ENCODE results near the gene CNN3.

CNN3 gene

DNA sequence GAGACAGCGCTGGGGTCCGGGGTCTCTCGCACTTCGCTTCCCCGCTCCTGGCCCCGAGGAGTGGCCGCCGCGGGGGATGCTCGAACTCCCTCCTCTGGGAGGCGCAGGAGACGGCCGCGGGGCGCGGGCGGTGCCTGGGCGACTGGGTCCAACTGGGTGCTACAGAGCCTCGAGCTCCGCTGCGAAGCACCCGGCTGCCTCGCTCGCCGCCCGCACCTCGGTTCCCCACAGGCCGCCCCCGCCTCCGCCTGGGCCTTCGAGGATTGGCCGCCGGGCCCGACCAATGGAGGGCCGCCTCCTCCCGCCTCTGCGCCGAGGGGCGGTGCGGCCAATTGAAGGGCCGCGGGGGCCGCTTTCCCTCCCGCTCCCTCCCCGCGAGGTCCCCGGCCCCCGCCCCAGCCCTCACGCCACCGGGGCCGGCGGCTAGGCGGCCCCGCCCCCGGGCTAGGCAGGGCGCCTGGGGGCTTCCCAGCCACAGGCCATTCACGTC lies at the start of gene CNN3:
Gene CNN3, minus strand, starts transcription at position 196 of the 490 bp plus-strand sequence. CDS start 216 bp downstream, outside the sequence.
- in situ Hi-C loops (cut with MboI; ENCODE audit: low sequenced_read_pairs): no loop called here

DNA sequence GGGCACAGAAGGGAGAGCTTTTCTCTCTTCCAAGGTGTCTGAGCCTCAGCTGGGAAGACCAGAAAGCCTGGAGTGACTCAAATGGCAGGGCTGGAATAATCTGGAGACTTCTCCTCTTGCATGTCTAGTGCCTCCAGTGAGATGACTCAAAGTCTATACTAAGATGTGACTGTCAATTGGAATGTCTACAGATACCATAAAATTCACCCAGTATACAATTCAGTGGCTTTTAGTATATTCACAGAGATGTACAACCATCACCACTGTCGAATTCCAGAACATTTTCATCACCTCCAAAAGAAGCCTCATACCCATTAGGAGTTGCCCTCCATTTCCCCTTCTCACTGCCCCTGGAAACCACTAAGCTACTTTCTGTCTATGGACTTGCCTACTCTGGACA lies 47.9 kb upstream of the CNN3 start:
- in situ Hi-C loops (cut with MboI; ENCODE audit: low sequenced_read_pairs): no loop called here

DNA sequence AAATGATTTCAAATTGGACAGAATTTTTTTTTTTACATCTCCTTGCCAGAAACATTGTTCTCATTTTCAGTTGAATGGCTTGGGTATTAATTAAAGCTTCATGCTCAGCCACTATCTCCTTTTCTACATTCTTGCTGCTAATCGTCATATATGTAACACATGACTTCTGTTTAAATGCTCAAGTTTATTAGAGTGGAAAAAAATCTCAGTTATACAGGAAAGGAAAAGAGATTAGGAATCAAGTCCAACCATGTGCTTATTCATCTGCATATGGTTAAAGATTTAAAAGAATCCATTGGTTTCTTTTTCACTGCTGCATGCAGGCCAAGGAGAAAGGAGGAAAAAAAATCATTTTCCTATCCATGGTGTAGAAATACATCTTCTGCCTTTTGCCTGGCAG lies 47.3 kb upstream of the CNN3 start:
- in situ Hi-C loops (cut with MboI; ENCODE audit: low sequenced_read_pairs): no loop called here

DNA sequence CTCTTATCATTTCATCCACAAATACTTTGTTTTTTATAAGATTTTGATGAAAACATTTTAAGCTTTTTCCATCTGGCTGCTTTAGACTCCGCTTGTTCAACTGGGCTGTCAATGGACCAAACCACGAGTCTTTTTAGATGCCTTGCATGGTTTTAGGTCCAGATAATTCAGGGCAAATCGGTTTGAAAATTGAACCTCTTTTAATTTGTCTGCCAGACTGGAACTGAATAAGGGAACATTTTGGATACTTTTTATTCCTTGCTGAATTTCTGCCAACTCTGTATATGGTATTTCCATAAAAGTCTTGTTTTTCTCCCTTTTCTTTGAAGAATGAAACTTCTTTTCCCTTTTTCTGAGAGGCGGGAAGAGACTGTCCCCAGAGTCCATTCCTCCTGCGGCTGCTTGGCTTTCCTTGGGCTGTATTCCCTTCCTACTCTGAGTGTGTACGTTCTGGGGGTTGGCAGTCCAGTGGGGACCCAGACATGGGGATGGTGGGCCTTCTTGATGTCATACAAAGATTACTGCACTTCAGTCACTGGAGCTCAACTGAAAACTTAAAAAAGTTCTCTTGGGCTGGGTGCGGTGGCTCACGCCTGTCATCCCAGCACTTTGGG lies 46.5 kb upstream of the CNN3 start:
- in situ Hi-C loops (cut with MboI; ENCODE audit: low sequenced_read_pairs): no loop called here

DNA sequence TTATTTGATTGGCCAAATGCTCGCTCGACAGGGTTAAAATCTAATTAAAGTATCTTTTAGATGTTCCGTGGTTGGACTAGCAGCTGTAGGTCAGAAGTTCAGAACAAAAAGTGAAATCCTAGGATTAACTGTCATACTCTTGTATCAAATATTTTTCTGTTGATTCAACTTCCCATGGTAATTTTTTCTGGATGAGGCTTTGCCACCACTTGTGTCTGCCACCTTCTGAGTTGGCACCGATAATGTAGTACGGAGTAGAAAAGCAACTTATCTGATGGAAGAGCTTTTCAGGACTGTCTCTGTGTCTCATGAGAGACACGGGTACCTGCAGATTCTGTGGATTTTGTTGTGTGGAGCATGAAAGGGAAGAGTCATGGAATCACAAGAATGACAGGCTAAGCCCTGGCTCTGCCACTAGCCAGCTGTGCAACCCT lies 44.6 kb upstream of the CNN3 start:
- in situ Hi-C loops (cut with MboI; ENCODE audit: low sequenced_read_pairs): no loop called here

DNA sequence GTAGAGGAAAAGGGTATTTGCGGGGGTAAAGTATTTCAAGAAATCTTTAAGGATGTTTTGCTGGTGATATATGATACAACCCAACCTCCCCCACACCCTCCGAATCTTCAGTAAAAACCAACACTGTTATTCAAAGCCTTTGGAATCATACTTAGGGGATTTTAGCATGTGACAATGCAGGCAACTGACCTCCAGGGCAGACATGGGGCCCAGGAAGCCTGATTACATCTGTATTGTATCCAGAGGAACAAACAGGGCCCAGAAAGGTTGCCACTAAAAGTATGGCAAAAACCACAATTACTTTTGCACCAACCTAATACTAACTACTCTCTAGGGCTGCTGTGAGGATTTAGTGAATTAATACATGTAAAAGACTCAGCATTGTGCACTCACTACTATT lies 43.9 kb upstream of the CNN3 start:
- in situ Hi-C loops (cut with MboI; ENCODE audit: low sequenced_read_pairs): no loop called here

DNA sequence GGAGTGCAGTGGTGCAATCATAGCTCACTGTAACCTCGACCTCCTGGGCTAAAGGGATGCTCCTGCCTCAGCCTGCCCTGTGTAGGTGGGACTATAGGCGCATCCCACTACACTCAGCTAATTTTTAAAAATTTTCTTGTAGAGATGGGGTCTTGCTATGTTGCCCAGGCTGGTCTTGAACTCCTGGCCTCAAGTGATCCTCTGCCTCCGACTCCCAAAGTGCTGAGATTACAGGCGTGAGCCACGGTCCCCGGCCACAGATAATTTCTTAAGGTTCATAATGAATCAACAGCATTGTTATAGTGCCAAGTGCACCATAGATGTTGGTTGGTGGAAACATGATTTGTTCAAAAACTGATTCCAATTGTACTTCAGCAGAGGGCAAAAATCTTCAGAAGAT lies 42.2 kb upstream of the CNN3 start:
- in situ Hi-C loops (cut with MboI; ENCODE audit: low sequenced_read_pairs): no loop called here

DNA sequence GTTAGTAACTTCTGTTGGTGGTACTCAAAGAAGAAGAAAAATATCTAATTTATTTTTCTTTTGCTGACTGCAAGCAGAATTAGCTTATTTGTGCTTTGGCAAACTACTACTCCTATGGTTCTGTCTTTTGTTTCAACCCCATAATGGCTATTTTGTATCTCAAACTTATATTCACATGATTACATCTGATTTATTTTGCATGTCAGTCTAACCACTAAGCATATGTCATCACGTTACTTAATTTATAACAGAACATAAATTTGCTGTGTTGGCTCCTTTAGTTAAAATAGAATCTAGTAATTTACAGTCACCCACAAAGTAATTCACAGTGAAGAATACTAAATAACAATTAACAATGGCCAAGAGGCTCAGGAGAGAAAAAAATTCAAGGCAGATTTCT lies 39.1 kb upstream of the CNN3 start:
- in situ Hi-C loops (cut with MboI; ENCODE audit: low sequenced_read_pairs): no loop called here

DNA sequence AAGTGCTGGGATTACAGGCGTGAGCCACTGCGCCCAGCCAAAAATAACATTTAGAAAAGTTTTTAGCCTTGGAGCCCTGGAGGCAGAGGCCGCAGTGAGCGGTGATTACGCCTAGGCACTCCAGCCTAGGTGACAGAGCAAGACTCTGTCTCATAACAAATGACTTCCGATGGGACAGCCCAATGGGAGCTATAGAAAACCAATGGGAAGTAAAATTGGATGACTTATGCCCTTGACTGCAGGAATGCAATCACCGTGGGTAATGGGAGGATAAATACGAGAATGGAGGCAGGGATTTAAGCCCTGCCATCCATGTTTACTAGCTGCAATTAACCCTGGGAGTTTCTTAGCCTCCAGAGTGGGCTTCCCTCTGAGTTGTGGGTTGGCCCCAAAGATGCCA lies 37.0 kb upstream of the CNN3 start:
- in situ Hi-C loops (cut with MboI; ENCODE audit: low sequenced_read_pairs): no loop called here

DNA sequence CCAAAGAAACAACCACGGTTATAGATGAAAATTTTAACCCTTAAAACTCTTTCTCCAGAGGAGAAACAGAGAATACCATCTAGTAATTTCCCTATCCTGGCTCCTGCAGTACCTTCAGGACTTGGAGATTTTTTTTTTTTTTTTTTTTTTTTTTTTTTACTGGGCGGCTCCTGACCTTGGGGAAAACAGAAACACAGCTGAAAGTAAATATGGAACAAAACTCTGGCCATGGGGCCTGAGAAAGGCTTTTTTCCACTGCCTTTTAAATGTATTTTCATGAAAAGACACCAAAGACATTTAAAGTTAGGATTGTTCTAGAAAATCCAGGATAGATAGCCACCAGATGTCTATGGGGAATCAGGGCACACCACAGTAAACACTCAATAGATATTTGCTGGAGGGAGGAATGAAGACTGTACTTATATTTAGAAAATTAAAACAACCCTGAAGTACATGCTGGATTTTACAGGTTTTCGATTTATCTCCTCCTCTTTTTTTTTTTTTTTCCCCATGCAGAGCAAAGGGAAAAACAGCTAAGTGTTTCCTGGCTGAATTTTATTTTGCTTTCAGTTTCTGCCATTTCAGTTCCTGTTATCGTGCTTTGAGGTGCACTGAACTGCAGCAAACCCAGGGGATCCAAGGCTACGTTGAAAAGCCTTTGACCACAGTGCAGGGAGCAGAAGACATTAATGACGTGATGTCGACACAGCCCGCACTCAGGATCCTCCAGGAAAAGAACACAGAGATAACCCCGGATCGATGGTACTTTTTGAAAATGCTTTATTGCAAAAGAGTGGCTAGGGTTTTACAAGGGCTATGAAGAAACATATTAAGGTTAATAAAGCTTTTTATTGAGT lies 35.7 kb upstream of the CNN3 start:
- in situ Hi-C loops (cut with MboI; ENCODE audit: low sequenced_read_pairs): no loop called here

DNA sequence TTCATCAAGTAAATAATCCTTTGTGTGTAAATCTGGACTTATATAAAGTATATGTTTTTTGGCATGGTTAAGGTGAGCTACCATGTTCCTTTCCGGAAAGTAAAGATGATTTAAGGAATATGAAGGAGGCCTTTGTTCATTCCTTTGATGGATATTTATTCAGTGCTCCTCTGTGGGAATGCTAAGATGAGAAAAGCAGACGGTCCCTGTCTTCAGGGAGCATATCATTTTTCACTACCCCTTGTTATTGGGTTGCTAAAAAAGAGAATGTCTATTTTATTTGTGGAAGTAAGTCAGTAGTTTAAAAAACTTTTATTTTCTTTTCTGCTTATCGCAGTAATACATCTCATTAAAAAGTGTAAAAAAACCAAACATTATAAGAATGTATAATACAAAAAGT lies 35.1 kb upstream of the CNN3 start:
- in situ Hi-C loops (cut with MboI; ENCODE audit: low sequenced_read_pairs): no loop called here

DNA sequence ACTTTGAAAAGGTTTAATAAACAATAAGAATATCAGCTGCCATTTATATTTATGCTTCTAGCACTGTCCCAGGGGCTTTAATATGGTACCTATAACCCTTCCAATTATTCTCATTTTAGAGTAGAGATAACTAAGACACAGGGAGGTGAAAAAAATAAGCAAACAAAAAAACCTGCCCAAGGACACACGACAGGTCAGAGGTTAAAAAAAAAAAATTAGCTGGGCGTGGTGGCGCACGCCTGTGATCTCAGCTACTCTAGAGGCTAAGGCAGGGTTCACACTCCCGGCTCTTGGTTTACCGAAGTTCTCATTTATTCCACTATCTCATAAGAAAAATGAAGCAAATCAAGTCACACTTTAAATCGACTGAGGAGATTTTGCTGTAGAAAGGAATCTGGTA lies 34.7 kb upstream of the CNN3 start:
- in situ Hi-C loops (cut with MboI; ENCODE audit: low sequenced_read_pairs): no loop called here

DNA sequence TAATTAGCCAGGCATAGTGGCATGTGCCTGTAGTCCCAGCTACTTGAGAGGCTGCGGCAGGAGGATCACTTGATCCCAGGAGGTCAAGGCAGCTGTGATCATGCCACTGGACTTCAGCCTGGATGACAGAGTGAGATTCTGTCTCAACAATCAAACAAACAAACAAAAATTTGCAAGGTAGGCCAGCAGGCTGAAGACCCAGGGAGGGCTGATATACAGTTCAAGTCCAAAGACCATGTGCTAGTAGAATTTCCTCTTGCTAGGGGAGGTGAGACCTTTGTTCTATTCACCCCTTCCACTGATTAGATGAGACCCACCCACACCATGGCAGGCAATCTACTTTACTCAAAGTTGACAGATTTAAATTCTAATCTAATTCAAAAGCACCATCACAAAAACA lies 31.2 kb upstream of the CNN3 start:
- in situ Hi-C loops (cut with MboI; ENCODE audit: low sequenced_read_pairs): no loop called here

DNA sequence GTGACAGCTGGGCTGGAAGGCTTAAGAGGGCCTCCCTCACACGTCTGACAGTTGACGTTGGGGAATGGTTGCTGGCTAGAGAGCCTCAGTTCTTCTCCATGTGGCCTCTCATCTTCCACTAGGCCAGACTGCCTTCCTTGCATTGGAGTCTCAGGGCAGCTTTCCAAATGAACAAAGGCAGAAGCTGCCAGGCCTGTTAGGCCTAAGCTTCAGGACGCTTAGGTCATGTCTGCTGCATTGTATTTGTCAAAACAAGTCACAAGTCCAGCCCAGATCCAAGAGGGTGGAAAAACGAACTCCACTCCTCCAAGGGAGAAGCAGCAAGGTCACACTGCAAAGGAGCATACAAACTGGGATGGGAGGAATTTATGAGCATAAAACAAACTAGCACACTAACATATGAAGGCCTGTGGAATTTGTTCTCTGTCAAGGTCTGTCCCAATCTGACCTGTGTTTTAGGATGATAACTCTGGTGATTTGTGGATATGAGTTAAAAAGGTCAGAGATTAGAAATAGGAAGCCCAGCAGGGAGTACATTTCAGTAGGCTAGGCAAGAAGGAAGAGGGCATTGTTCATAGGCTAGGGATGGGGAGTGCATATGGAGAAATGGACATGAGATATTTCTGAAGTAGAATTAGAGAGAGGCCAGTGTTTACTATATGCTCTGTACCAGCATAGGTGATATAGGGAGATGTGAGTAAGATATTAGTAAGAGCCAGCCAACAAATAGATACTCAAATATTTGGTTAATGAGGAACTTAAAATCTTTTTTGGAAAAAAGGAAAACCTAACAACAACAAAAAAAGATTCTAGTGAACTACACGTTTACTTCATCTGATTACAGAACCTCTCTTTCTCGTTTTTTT lies 29.1 kb upstream of the CNN3 start:
- in situ Hi-C loops (cut with MboI; ENCODE audit: low sequenced_read_pairs): no loop called here

DNA sequence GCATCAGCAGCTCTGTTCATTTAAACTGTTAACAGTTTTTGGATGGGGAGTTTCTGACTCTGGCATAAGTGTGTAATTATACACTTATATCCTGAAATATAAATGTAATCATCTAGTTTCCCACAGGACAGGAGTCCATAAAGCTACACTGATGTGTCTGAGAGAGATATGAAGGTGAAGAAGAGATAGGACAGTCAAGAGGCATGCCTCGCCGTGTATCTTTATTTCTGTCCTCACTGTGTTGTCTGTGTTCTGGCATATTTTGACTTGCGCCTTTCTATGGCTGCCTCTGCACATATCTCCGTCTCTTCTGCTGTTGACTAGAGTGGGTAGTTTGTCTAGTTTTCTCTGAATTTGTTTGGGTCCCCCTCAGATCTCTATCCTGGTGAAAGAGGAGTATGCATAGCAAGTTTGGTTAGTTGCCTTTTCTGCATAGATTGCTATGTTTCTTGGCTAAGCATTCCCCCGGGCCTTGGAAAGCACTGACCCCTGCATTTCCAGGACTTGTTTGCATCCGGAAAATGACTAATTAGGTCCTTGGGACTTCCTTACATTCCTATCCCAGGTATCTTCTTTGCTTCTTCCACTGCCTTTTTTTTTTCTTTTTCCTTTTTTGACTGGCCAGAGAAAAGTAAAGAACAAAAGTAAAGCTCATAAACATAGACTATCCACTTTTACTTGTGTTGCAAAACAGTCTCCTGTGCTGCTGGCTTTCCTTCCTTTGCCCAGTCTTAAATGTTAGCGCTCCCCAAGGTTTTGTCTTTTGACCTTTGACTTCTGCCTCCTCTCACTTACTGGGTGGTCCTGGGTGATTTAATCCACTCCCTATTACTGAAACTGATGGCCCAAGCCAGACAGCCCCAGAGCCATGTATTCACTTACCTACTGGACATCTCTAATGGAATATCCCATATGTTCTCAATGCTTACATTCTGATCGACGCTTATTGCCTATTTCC lies 27.6 kb upstream of the CNN3 start:
- in situ Hi-C loops (cut with MboI; ENCODE audit: low sequenced_read_pairs): no loop called here

DNA sequence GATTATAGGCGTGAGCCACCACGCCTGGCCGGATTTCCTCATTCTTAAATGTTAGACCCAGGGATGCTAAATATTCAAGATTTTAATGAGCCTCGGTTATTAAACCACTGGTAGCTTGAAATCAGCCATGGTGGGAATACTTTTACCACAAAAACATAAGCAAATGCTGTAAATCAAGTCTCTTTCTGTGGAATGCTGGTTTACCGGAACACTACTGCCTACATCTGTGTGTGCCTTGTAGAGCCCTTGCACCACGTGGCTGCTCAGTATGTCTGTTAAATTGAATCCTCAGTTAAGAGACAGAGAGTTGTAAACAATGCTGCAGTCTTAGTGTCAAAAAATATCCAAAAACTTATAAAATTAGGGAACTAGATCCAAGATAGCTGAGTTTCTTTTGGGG lies 26.8 kb upstream of the CNN3 start:
- in situ Hi-C loops (cut with MboI; ENCODE audit: low sequenced_read_pairs): no loop called here

DNA sequence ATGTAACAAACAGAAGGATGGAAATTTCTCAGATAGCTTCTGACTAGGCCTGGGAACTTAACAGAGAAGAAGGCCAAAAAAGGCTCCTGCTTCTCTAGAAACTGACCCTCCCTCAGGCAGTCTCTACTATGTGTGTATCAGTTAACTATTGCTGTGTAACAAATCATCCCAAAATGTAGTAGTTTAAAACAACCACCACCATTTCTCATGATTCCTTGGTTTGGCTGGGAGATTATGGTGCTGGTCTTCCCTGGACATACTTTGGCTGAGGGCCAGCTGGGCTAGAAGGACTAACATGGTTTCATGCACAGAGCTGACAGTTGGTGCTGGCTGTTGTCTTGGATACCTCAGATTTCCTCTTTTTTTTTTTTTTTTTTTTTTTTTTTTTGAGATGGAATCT lies 26.2 kb upstream of the CNN3 start:
- in situ Hi-C loops (cut with MboI; ENCODE audit: low sequenced_read_pairs): no loop called here

DNA sequence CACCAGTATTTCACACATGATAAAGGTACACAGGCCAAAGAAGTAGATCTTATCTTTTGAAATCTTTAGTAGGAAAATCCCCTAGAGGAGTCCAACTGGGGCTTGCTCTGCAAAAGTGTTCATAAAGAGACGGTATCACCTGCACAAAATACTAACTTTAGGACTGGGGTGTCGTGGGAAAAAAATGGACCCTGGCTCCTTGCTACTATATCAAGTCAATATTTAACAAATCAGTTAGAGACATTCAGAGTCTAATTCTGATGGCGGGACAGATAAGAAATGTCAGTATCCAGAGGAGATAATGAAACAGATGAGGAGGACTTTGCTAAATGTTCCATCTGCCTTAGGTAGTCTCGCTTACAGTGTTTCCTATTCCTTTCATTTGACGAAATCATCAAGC lies 25.6 kb upstream of the CNN3 start:
- in situ Hi-C loops (cut with MboI; ENCODE audit: low sequenced_read_pairs): no loop called here

DNA sequence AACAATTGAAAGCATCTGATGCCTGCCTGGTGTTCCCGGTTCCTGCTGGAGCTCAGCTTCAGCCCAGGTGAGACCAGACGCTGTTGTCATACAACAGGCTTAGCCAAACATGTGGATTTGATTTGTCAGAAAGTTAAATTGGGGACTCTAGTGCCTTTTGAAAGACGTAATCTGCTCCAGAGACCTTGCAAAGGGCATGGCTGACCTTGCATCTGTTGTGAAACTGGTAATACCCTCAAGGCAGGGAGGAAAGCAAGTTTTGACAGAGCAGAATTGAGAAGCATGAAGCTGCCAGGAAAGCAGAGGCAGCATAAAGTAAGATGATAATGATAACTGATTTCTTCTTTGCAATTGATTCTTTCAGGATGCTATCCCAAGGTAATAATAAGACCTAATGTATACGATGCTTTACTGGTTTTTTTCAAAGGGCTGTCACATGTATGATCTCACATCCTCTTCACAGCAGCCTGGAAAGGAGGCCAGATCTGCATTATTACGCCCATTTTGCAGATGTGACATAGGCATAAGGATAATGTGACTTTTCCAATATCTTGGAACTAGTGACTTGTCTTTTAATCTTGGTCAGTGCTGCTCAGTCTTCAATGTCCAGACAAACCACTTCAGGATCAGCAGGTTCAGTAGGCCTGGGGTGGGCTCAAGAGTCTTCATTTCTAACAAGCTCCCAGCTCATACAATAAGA lies 24.7 kb upstream of the CNN3 start:
- in situ Hi-C loops (cut with MboI; ENCODE audit: low sequenced_read_pairs): no loop called here

DNA sequence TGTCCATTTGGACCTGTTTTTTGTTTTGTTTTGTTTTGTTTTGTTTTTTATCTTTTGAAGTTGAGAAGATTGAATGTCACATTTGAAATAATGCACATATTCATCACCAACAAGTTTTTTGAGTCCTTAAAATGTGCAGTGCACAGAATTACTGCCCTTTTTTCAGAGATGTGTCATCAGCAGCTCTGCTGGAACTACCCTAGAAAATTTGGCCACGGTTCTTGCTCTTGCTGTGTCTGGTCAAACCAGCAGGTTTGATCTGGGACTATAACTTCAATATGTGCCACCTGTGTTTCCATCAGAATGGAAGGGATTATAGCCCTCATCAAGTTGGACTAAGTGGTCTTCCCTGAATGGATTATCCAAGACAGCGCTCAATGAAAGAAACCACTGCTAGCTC lies 24.1 kb upstream of the CNN3 start:
- in situ Hi-C loops (cut with MboI; ENCODE audit: low sequenced_read_pairs): no loop called here

All from HL-60/S4 treated with retinoic acid at 250 ng/mL for 4 days and 3 days (cell line).